GM12892 (cell line): ENCODE results near the gene FILIP1L.

Experiments used
- POLR2AphosphoS5 ChIP-seq: IDR thresholded peaks from 2 replicates; pipeline ENCODE4 v1.6.1; 2011; ENCODE audit warnings: low read depth, low read length, control low read depth
- TAF1 ChIP-seq: IDR thresholded peaks from 2 replicates; pipeline ENCODE4 v1.6.1; 2011; ENCODE audit warnings: low read depth, mild to moderate bottlenecking, control low read depth, low read length, borderline replicate concordance

GRCh38 chr3:100080573-100080972 lies 33.7 kb downstream of the FILIP1L start:
- TF ChIP-seq TAF1 = no peak
- no peak for TF ChIP-seq POLR2AphosphoS5
